AG09319 (cell line): ENCODE measurements around the gene CAMTA1.

Source experiments
- DNase-seq: peaks from one replicate; pipeline ENCODE4 v3.0.0-alpha.2; 2010; ENCODE audit warnings: low read depth; ENCODE audit errors: extremely low read depth
- CTCF ChIP-seq: IDR thresholded peaks from 2 replicates; pipeline ENCODE4 v1.5.1; 2011; ENCODE audit warnings: low read depth, mild to moderate bottlenecking, inconsistent platforms, low read length, moderate library complexity

The CAMTA1 gene

GRCh38 chr1:7636795-7637526 is 851.7 kb downstream of the CAMTA1 start:
- DNase-seq, result no peak
- TF ChIP-seq CTCF, result no peak

- no peak for DNase-seq
- no peak for TF ChIP-seq CTCF
These were observed 852.8 kb downstream of the CAMTA1 start for GRCh38 chr1:7638078-7638477.

- DNase-seq, result no peak
- TF ChIP-seq CTCF, result no peak
These were observed 854.3 kb downstream of the CAMTA1 start for GRCh38 chr1:7639435-7640131.

GRCh38 chr1:7640350-7640749 is 855.1 kb downstream of the CAMTA1 start:
- no peak for DNase-seq
- TF ChIP-seq CTCF, result no peak

- no peak for TF ChIP-seq CTCF
- no peak for DNase-seq
These were observed 855.8 kb downstream of the CAMTA1 start for GRCh38 chr1:7640920-7641585.

GRCh38 chr1:7641587-7642417 is 856.5 kb downstream of the CAMTA1 start:
- no peak for DNase-seq
- TF ChIP-seq CTCF, result no peak
